ENCODE results near the gene DNAJB9. TPM values are rescaled to one million over a fixed set of nuclear protein-coding genes. Genes with fewer than 3 reads are reported as not detected.

The DNAJB9 gene
- total RNA-seq, 1 experiment from 2014 or later: 12.9 TPM

- Histone ChIP-seq H3K9me3 (ENCODE audit: low read depth, low read length, poor library complexity, severe bottlenecking) (peaks cover 18% of the 10 kb centered on the region), H3K27me3 (replicated peaks; ENCODE audit: insufficient read depth, low read depth, low read length, poor library complexity) (no peaks in the 10 kb centered on the region), H3K36me3 (ENCODE audit: insufficient read depth, low read length, poor library complexity, severe bottlenecking) (no peaks in the 10 kb centered on the region), H3K4me1 (ENCODE audit: insufficient read depth, low read length, poor library complexity, severe bottlenecking) (no peaks in the 10 kb centered on the region), H3K4me3 (ENCODE audit: low read depth, low read length, poor library complexity, severe bottlenecking) (no peak overlapping the region), H3K27ac (ENCODE audit: low read depth, low read length, poor library complexity, severe bottlenecking) (no peak overlapping the region)
- DNase-seq (ENCODE audit: low spot score): no peak
- ChIA-PET POLR2A (ENCODE audit: low non-redundant PET) (no interaction called here), CTCF (no interaction called here)
- no peak for TF ChIP-seq EZH2 (IDR thresholded peaks at IDR 0.05; ENCODE audit: borderline replicate concordance, low read depth, low read length, poor library complexity, severe bottlenecking)
- TF ChIP-seq CTCF (conservative IDR thresholded peaks at IDR 0.05; ENCODE audit: low read depth, low read length): no peak
- intact Hi-C loops (cut with micrococcal nuclease; ENCODE audit: unreplicated experiment): no loop called here
- BruUV-seq (replicated peaks): no TSS peak
Observed at GRCh38 chr7:108557617-108558016, 12.1 kb upstream of the DNAJB9 start.

- Histone ChIP-seq H3K27ac (ENCODE audit: low read depth, low read length, poor library complexity, severe bottlenecking) (no peak overlapping the region), H3K4me3 (ENCODE audit: low read depth, low read length, poor library complexity, severe bottlenecking) (no peak overlapping the region), H3K27me3 (replicated peaks; ENCODE audit: insufficient read depth, low read depth, low read length, poor library complexity) (no peaks in the 10 kb centered on the region), H3K4me1 (ENCODE audit: insufficient read depth, low read length, poor library complexity, severe bottlenecking) (no peaks in the 10 kb centered on the region), H3K36me3 (ENCODE audit: insufficient read depth, low read length, poor library complexity, severe bottlenecking) (peaks cover 7% of the 10 kb centered on the region), H3K9me3 (ENCODE audit: low read depth, low read length, poor library complexity, severe bottlenecking) (peaks cover 18% of the 10 kb centered on the region)
- no peak for DNase-seq (ENCODE audit: low spot score)
- intact Hi-C loops (cut with micrococcal nuclease; ENCODE audit: unreplicated experiment): no loop called here
- POLR2A ChIA-PET (ENCODE audit: low non-redundant PET): no interaction called here
- no TSS peak for BruUV-seq (replicated peaks)
- CTCF ChIA-PET: no interaction called here
- no peak for TF ChIP-seq EZH2 (IDR thresholded peaks at IDR 0.05; ENCODE audit: borderline replicate concordance, low read depth, low read length, poor library complexity, severe bottlenecking)
- no peak for TF ChIP-seq CTCF (conservative IDR thresholded peaks at IDR 0.05; ENCODE audit: low read depth, low read length)
Observed at GRCh38 chr7:108559253-108559652, 10.4 kb upstream of the DNAJB9 start.

- peaks cover 16% of the 10 kb centered on the region for H3K9me3 ChIP-seq (ENCODE audit: low read depth, low read length, poor library complexity, severe bottlenecking)
- no peaks in the 10 kb centered on the region for H3K27me3 ChIP-seq (replicated peaks; ENCODE audit: insufficient read depth, low read depth, low read length, poor library complexity)
- H3K36me3 ChIP-seq (ENCODE audit: insufficient read depth, low read length, poor library complexity, severe bottlenecking): peaks cover 25% of the 10 kb centered on the region
- H3K4me3 ChIP-seq (ENCODE audit: low read depth, low read length, poor library complexity, severe bottlenecking): no peak overlapping the region
- TF ChIP-seq CTCF (conservative IDR thresholded peaks at IDR 0.05; ENCODE audit: low read depth, low read length) (no peak), EZH2 (IDR thresholded peaks at IDR 0.05; ENCODE audit: borderline replicate concordance, low read depth, low read length, poor library complexity, severe bottlenecking) (no peak)
- no peaks in the 10 kb centered on the region for H3K4me1 ChIP-seq (ENCODE audit: insufficient read depth, low read length, poor library complexity, severe bottlenecking)
- BruUV-seq (replicated peaks): no TSS peak
- no peak for DNase-seq (ENCODE audit: low spot score)
- CTCF ChIA-PET: no interaction called here
- POLR2A ChIA-PET (ENCODE audit: low non-redundant PET): no interaction called here
- intact Hi-C loops (cut with micrococcal nuclease; ENCODE audit: unreplicated experiment): no loop called here
- H3K27ac ChIP-seq (ENCODE audit: low read depth, low read length, poor library complexity, severe bottlenecking): no peak overlapping the region
Observed at GRCh38 chr7:108561047-108561619, 8.5 kb upstream of the DNAJB9 start.

Data from A673 (cell line).